Mammary epithelial cell (primary cell): ENCODE measurements around the gene CPZ.

Experiments used
- CTCF ChIP-seq, 2 donors: IDR thresholded peaks in 1 of 2; conservative IDR thresholded peaks in 1 of 2; 2 replicates each; pipeline ENCODE4 v1.5.1; 2011 to 2012; ENCODE audit warnings: inconsistent platforms in 2 of 2, low read length in 2 of 2, mild to moderate bottlenecking in 2 of 2, control low read depth in 1 of 2, low read depth in 1 of 2; ENCODE audit not compliant: insufficient read depth in 1 of 2; ENCODE audit errors: extremely low read depth in 1 of 2
- EZH2 ChIP-seq: IDR thresholded peaks from 2 replicates; pipeline ENCODE4 v1.6.1; 2012; ENCODE audit warnings: low read length, inconsistent platforms, borderline replicate concordance

- TF ChIP-seq CTCF (conservative IDR thresholded peaks at IDR 0.05 in 1 of 2, IDR thresholded peaks at IDR 0.05 in 1 of 2; ENCODE audit: extremely low read depth in 1 of 2, insufficient read depth in 1 of 2, low read depth in 1 of 2, low read length in 2 of 2) (no peak), EZH2 (no peak)
These were observed 25.9 kb downstream of the CPZ start for GRCh38 chr4:8618421-8618820.
